ENCODE data around the gene POLA1. TPM values are rescaled to one million over a fixed set of nuclear protein-coding genes. Genes with fewer than 3 reads are reported as not detected.

Gene POLA1
- total RNA-seq, 4 donors from 2014 or later = 9.4 to 15.7 (median 10.0) TPM

DNA sequence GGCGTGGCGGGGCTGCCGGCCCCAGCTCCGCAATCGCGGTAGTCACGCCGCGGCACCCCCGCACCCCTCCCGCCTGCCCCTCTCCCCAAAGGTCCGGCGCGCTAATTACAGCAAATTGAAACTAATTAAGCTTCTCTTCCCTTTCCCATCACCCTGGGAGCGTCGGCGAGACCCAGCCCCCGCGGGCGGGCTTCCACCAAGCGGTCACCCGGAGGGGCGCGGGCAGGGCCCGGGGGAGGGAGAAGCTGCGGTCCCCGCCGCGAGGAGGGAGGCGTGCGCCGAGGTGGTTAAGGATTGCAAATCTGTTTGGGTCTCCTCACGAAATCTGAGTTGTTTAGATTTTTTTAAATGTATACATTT, 308.9 kb downstream of the POLA1 start:
- TF ChIP-seq, protein P1, sequence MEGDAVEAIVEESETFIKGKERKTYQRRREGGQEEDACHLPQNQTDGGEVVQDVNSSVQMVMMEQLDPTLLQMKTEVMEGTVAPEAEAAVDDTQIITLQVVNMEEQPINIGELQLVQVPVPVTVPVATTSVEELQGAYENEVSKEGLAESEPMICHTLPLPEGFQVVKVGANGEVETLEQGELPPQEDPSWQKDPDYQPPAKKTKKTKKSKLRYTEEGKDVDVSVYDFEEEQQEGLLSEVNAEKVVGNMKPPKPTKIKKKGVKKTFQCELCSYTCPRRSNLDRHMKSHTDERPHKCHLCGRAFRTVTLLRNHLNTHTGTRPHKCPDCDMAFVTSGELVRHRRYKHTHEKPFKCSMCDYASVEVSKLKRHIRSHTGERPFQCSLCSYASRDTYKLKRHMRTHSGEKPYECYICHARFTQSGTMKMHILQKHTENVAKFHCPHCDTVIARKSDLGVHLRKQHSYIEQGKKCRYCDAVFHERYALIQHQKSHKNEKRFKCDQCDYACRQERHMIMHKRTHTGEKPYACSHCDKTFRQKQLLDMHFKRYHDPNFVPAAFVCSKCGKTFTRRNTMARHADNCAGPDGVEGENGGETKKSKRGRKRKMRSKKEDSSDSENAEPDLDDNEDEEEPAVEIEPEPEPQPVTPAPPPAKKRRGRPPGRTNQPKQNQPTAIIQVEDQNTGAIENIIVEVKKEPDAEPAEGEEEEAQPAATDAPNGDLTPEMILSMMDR (IDR thresholded peaks at IDR 0.05) = no peak
- TF ChIP-seq EP300 (IDR thresholded peaks at IDR 0.05) (no peak), POLR2AphosphoS5 (IDR thresholded peaks at IDR 0.05) (no peak), POLR2A (IDR thresholded peaks at IDR 0.05; ENCODE audit: low read depth) (no peak)
- intact Hi-C loops (cut with DNase I) = no loop called here
- no peak for DNase-seq (ENCODE audit: extremely low spot score)
- Histone ChIP-seq H3K36me3 (no peaks in the 10 kb centered on the region), H3K4me1 (peaks cover 11 to 40% (median 30%) of the 10 kb centered on the region in 4 donors), H3K27ac (replicated peaks in 1 of 4) (no peak overlapping the region), H3K9me3 (no peaks in the 10 kb centered on the region), H3K4me3 (peak overlapping the region in 1 of 4 donors; percentile 25), H3K27me3 (peaks cover 0 to 58% (median 35%) of the 10 kb centered on the region in 4 donors)
- 25% methylated on average over 29 of the region's 33 CpGs for WGBS

DNA sequence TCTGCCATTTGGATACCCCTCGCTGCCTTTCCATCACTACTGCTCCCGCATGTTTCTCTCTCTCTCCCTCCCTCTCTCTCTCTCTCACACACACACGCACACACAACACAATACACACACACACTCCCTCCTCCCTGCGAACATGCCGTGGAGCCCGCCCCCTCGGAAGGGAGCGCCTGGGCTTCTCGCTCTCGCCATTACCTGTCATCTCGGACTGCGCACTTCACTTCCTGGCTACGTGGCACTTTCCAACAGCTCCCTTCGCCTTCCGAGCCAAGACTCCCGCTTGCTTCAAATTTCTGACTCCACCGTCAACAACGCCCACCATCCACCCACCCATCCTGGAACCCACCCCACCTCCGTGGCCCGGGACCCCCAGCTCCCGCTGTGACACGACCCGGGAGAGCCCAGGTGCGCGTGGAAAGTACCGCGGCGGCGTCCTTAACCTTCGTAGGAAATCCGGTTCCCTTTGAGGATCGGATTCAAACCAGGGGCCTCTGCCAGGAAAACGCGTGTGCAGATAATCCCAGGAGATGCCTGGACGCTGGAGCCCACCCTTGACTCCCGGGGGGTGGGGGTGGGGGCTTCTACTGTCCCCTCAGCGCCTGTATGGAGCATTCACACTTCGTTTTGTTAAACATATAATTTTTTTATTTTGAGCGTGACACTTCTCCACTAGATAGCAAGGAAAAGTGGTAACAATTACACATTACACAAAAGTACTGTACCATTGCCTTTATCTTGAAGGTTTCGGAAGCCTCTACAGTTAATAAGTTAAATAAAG, 309.5 kb downstream of the POLA1 start:
- Histone ChIP-seq H3K4me1 (peaks cover 11 to 40% (median 30%) of the 10 kb centered on the region in 4 donors), H3K9me3 (no peaks in the 10 kb centered on the region), H3K27me3 (peaks cover 0 to 65% (median 38%) of the 10 kb centered on the region in 4 donors), H3K4me3 (no peak overlapping the region), H3K27ac (replicated peaks in 1 of 4) (no peak overlapping the region), H3K36me3 (no peaks in the 10 kb centered on the region)
- WGBS = 35% methylated on average over 40 of the region's 40 CpGs
- TF ChIP-seq, protein P1 (IDR thresholded peaks at IDR 0.05) = no peak
- TF ChIP-seq POLR2AphosphoS5 (IDR thresholded peaks at IDR 0.05) = no peak
- no peak for TF ChIP-seq POLR2A (IDR thresholded peaks at IDR 0.05; ENCODE audit: low read depth)
- TF ChIP-seq EP300 (IDR thresholded peaks at IDR 0.05) = no peak
- intact Hi-C loops (cut with DNase I) = no loop called here
- DNase-seq (ENCODE audit: extremely low spot score) = no peak

DNA sequence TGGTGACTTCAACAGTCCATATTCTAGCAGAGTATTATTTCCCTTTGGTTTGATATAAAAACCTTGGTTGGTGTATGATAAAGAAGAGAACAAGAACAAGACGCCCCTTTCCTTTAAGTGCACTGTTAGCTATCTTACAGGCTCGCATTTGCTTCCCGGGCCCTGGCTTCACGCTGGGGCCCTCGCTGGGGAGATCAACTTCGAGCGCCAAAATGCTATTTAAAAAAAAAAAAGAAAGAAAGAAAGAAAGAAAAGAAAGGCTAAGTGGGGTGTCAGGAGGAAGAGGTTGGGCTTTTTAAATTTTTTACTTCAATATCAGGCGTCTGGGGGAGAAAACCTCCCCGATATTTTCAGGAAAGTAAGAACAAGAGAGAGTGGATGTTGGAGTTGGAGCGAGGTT, 310.3 kb downstream of the POLA1 start:
- WGBS = 27% methylated on average over 10 of the region's 10 CpGs
- intact Hi-C loops (cut with DNase I) = no loop called here
- no peak for DNase-seq (ENCODE audit: extremely low spot score)
- H3K36me3 ChIP-seq = no peaks in the 10 kb centered on the region
- no peaks in the 10 kb centered on the region for H3K9me3 ChIP-seq
- no peak overlapping the region for H3K27ac ChIP-seq (replicated peaks in 1 of 4)
- peaks cover 0 to 70% (median 39%) of the 10 kb centered on the region in 4 donors for H3K27me3 ChIP-seq
- H3K4me3 ChIP-seq = peak overlapping the region in 1 of 4 donors; percentile 33
- TF ChIP-seq EP300 (IDR thresholded peaks at IDR 0.05) (no peak), POLR2AphosphoS5 (IDR thresholded peaks at IDR 0.05) (no peak), POLR2A (IDR thresholded peaks at IDR 0.05; ENCODE audit: low read depth) (no peak)
- TF ChIP-seq, protein P1 (IDR thresholded peaks at IDR 0.05) = no peak
- H3K4me1 ChIP-seq = peaks cover 11 to 40% (median 30%) of the 10 kb centered on the region in 4 donors

DNA sequence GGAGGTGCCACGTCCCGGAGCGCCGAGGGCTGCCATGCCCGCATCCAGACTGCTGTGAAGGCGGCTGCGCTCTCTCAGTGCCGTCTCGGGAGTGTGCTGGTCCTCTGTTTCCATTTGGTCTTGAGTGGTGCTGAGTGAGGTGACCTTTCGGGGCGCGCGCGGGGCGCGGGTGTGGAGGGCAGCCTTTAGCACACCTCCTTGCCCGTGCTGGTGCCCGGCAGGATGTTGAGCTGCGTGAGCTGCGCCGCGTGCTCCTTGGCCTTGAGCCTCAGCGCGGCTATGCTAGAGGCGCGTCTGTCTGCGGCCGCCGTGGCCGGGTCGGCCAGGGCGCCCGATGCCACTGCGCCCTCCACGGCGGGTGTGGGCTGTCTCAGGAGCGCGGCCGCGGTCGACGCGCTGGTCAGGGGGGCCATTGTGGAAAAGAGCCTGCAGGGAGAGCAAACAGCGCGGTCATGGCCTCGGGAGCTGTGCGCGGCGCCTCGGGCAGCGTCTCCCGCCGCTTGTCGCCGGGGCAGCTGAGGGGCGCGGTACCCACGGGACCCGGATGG, 310.8 kb downstream of the POLA1 start:
- Histone ChIP-seq H3K36me3 (no peaks in the 10 kb centered on the region), H3K27me3 (peaks cover 0 to 75% (median 40%) of the 10 kb centered on the region in 4 donors), H3K27ac (replicated peaks in 1 of 4) (no peak overlapping the region), H3K4me3 (peak overlapping the region; percentile 25 to 34 (median 30)), H3K9me3 (no peaks in the 10 kb centered on the region), H3K4me1 (peaks cover 11 to 40% (median 30%) of the 10 kb centered on the region in 4 donors)
- 41% methylated on average over 39 of the region's 59 CpGs for WGBS
- DNase-seq (ENCODE audit: extremely low spot score) = no peak
- TF ChIP-seq EP300 (IDR thresholded peaks at IDR 0.05) (no peak), POLR2AphosphoS5 (IDR thresholded peaks at IDR 0.05) (no peak), POLR2A (IDR thresholded peaks at IDR 0.05; ENCODE audit: low read depth) (no peak)
- TF ChIP-seq, protein P1 (IDR thresholded peaks at IDR 0.05) = no peak
- intact Hi-C loops (cut with DNase I) = no loop called here
